Astrocyte of the spinal cord (primary cell): ENCODE data around the gene MMP27.
"Not testable (repeated sequence)": the region's sequence is repeated elsewhere in the genome, so short reads cannot be mapped to it uniquely, and the experiment has no call there.

Experiments
- DNase-seq: peaks from one replicate; pipeline ENCODE4 v3.0.0; 2011; ENCODE audit warnings: low read depth, low spot score
- H3K4me3 ChIP-seq: 2 replicates; pipeline ENCODE4 v1.5.1; 2011; ENCODE audit warnings: low read depth, mild to moderate bottlenecking, low read length, moderate library complexity
- in situ Hi-C: cut with HindIII; loops from 2 replicates; pipeline ENCODE4 v1.10.0; 2017; ENCODE audit warnings: low sequenced_read_pairs
- TF ChIP-seq, protein P1 (sequence below): IDR thresholded peaks from 2 replicates; pipeline ENCODE4 v1.5.1; 2012; ENCODE audit warnings: low read depth, mild to moderate bottlenecking, low read length, inconsistent platforms

The MMP27 gene, protein sequence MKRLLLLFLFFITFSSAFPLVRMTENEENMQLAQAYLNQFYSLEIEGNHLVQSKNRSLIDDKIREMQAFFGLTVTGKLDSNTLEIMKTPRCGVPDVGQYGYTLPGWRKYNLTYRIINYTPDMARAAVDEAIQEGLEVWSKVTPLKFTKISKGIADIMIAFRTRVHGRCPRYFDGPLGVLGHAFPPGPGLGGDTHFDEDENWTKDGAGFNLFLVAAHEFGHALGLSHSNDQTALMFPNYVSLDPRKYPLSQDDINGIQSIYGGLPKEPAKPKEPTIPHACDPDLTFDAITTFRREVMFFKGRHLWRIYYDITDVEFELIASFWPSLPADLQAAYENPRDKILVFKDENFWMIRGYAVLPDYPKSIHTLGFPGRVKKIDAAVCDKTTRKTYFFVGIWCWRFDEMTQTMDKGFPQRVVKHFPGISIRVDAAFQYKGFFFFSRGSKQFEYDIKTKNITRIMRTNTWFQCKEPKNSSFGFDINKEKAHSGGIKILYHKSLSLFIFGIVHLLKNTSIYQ

GRCh38 chr11:102705626-102706025 lies at the start of gene MMP27:
Gene MMP27 (minus strand): TSS chr11:102705769. CDS start chr11:102705714, 55 bp downstream.
- no peak for DNase-seq
- TF ChIP-seq, protein P1, sequence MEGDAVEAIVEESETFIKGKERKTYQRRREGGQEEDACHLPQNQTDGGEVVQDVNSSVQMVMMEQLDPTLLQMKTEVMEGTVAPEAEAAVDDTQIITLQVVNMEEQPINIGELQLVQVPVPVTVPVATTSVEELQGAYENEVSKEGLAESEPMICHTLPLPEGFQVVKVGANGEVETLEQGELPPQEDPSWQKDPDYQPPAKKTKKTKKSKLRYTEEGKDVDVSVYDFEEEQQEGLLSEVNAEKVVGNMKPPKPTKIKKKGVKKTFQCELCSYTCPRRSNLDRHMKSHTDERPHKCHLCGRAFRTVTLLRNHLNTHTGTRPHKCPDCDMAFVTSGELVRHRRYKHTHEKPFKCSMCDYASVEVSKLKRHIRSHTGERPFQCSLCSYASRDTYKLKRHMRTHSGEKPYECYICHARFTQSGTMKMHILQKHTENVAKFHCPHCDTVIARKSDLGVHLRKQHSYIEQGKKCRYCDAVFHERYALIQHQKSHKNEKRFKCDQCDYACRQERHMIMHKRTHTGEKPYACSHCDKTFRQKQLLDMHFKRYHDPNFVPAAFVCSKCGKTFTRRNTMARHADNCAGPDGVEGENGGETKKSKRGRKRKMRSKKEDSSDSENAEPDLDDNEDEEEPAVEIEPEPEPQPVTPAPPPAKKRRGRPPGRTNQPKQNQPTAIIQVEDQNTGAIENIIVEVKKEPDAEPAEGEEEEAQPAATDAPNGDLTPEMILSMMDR = no peak
- no peak within 1 kb of the TSS for H3K4me3 ChIP-seq
- in situ Hi-C loops = no loop called here

- no peak for DNase-seq
- no peak overlapping the region for H3K4me3 ChIP-seq
- TF ChIP-seq, protein P1 = no peak
- in situ Hi-C loops = no loop called here
Observed at GRCh38 chr11:102753267-102753666, 47.7 kb upstream of the MMP27 start.

- TF ChIP-seq, protein P1 = no peak
- no peak for DNase-seq
- in situ Hi-C loops = no loop called here
- H3K4me3 ChIP-seq = no peak overlapping the region
Observed at GRCh38 chr11:102751673-102752072, 46.1 kb upstream of the MMP27 start.

DNA sequence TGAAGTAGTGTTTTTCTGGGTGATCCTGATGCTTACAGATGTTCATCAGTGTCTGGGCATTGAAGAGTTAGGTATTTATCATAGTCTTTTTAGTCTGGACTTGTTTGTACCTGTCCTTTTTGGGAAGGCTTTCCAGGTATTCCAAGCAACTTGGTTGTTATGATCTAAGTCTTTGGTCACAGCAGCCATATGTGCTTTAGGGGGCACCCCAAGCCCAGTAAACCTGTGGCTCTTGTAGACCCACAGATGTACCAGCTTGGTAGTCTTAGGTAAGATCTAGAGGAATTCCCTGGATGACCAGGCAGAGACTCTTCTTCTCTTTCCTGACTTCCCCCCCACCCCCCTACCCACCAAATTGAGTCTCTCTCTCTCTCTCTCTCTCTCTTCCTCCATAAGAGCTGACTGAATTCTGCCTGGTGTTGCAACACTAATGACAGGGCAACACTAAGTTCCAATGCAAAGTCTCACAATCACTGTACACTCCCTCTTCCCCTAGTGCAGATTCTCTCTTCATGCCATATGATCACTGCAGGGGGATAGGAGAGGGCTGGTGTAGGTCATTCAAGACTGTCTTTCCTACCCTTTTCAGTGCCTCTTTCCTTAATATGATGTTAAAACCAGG lies 43.6 kb upstream of the MMP27 start:
- DNase-seq = no peak
- TF ChIP-seq, protein P1 = no peak
- in situ Hi-C loops = no loop called here
- no peak overlapping the region for H3K4me3 ChIP-seq

DNA sequence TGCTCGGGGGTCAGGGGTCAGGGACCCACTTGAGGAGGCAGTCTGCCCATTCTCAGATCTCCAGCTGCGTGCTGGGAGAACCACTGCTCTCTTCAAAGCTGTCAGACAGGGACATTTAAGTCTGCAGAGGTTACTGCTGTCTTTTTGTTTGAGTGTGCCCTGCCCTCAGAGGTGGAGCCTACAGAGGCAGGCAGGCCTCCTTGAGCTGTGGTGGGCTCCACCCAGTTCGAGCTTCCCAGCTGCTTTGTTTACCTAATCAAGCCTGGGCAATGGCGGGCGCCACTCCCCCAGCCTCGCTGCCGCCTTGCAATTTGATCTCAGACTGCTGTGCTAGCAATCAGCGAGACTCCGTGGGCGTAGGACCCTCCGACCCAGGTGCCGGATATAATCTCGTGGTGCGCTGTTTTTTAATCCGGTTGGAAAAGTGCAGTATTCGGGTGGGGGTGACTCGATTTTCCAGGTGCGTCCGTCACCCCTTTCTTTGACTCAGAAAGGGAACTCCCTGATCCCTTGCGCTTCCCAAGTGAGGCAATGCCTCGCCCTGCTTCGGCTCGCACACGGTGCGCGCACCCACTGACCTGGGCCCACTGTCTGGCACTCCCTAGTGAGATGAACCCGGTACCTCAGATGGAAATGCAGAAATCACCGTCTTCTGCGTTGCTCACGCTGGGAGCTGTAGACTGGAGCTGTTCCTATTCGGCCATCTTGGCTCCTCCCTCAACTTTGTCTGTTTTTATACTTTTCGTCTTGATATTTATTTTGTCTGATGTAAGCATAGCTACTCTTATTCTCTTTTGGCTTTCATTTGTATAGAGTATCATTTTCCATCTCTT lies 41.4 kb upstream of the MMP27 start:
- DNase-seq, H3K4me3 ChIP-seq, in situ Hi-C loops: not testable (repeated sequence)

GRCh38 chr11:102734650-102735049 lies 29.1 kb upstream of the MMP27 start:
- TF ChIP-seq, protein P1 = no peak
- DNase-seq = no peak
- H3K4me3 ChIP-seq = no peak overlapping the region
- in situ Hi-C loops = no loop called here
